HG02840 (cell line): ENCODE measurements around the gene PTPRS.

ENCODE experiments used
- ATAC-seq: cut with Tn5 transposase; IDR thresholded peaks from one replicate; pipeline ENCODE4 v1.9.1; 2021; ENCODE audit warnings: mild to moderate bottlenecking, moderate library complexity, moderate number of reproducible peaks; ENCODE audit not compliant: unreplicated experiment, low FRiP score

PTPRS gene

DNA sequence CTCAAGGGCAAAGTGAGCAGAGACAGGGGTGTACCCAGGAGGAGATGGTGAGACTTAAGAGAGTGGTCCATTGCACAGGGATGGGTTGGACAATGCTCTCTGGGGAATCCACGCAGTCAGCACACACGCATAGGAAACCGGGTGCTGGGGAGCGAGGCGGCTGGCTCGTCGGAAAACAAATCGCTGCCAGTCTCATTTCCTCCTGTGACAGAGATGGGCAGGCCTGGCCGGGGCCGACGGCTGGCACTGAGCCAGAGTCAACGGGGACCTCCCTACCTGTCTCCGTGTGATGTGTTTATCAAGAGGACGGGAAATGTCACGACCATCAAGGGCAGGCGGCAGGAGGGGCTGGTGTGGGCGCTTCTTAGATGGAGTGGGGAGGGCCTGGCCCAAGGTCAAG, 27.3 kb downstream of the PTPRS start:
- no peak for ATAC-seq

DNA sequence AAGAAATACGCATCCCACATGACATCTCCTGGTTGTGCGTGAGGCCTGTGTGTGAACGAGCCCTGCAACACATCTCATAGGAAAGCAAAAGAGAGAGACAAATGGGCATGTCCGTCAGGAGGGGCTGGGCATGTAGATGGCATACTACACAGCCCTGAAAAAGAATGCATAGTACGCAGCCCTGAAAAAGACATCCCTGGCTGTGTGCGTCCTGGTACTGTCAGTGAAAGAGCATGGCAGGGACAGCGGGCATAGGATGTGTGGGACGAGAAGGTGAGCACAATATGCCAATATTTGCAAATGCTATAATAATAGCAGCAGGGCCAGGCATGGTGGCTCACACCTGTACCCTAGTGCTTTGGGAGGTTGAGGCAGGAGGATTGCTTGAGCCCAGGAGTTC, 28.6 kb downstream of the PTPRS start:
- no peak for ATAC-seq

DNA sequence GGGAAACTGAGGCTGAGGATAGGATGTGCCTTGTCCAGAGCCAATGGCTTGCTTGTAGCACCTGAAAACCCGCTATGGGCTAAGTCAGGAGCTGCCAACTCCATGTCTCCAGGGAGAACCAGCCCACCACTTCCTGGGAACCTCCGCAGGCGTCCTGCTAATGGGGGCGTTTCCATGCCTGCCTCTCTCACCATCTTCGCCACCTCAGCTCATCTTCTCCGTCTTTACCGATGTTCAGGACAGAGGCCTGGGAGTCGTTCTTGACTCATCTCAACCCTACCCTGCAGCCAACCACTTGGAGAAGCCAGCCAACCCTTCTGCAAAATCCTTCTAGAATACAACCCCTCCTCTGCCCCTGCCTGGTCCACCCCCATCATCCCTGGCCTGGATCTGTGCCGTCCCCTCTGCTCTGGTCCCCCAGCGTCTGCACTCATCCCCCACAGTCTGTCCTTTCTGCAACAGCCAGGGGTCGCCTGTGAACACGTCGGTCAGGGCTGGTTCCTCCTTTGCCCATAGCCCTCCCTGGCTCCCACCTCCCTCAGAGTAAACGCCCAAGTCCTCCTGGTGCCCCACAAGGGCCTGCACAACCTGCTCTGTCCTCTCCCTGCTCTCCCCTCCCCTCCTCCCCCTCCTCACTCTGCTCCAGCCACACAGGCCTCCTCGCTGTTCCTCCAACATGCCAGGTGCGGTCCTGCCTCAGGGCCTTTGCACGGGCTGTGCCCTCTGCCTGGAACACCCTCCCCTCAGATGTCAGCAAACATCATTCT, 31.0 kb downstream of the PTPRS start:
- ATAC-seq = no peak

DNA sequence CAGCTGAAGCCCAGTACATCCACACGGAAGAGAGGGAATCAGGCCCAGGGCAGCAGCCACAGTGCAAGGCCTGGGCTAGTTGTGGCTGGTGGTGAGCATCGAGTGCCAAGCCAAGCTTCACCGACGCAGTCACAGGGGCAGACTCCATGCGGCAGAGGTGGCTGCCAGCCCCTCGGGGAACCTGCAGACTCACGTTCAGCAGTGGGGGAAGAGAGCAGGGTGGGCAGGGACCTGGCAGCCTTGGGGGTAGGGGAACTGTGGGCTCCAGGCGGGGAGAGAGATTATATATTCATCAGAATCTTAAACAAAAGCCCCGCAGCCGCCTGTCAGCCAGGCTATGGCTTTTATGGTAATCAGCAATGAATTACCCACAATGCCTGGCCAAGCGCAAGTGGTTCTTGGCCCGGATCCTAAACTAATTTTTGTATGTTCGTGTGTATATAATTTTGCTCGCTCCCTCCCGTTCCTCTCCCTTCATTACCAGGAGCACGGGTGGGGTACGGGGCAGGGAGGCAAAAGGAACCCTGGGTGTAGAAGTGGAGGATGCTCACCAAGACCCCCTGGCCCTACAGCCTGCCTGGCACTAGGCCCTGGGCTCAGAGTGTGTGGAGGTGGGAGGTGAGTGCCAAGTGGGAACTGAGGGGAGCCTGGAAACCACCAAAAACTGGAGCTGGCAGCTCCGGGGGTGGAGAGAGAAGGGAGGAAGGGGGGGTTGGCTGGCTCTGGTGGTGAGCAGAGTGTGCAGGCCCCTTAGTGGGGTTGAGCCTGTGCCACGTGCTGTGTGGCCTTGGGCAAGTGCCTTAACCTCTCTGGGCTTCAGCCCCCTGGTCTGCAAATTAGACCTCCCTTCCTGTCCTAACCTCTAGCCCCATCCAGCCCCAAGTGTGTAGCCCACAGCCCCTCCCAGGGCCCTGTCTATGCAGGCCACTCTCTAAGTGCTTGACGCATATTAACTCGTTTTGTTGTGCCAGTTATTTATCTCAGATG, 31.9 kb downstream of the PTPRS start:
- no peak for ATAC-seq

DNA sequence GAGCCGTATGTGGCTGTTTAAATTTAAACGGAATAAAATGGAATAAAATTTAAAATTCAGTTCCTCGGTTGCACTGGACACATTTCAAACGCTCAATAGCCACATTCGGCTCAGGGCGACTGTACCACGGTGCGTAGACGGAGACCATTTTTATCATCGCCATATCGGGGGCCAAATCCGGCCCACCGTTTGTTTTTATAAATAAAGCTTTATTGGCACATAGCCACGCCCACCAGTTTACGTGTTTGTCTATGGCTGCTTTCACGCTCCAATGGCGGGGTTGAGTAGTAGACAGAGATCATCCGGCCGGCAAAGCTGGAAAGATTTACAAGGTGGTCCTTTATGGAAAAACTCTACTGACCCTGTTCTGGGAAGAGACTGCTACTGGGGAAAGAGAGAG, 33.0 kb downstream of the PTPRS start:
- ATAC-seq = no peak

DNA sequence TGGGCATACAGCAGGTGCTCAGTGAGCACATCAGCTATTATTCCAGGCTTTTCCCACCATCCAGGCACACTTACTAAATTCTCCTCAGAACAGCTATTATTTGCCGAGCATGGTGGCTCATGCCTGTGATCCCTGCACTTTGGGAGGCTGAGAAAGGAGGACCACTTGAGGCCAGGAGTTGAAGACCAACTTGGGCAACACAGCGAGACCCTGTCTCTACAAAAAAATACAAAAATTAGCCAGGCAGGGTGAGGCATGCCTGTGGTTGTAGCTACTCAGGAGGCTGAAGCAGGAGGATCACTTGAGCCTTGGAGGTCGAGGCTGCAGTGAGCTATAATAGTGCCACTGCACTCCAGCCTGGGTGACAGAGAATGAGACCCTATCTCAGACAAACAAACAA, 35.4 kb downstream of the PTPRS start:
- ATAC-seq = no peak

DNA sequence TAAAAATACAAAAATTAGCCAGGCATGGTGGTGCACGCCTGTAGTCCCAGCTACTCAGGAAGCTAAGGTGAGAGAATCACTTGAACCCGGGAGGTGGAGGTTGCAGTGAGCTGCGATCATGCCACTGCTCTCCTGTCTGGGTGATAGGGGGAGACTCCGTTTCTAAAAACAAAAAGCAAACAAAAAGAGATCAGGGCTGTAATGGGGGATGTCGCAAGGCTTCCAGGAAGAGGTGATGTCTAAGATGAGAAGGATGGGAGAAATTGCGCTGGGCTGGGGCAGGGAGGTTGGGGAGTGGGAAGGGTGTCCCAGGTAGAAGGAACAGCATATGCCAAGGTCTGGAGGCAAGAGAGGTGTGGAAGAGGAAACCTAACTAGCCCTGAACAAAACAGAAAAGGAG, 36.1 kb downstream of the PTPRS start:
- ATAC-seq = no peak

DNA sequence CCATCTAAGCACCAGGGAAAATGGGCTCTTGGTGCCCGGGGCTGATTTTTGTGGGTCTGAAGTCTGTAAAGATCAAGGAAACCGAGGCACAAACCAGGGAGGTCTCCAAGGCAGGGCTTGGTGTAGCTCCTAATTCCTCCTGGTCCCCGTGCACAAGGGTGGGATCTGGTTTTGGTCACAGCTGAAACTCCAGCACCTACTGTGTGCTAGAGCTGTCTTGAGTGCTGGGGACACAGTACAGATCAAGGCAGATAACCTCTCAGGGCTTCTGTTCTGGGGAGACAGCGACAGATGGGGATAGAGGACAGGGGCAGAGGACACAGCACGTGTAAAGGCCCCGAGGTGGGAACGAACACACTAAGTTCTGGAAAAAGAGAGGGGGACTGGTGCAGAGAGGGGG, 37.4 kb downstream of the PTPRS start:
- no peak for ATAC-seq

DNA sequence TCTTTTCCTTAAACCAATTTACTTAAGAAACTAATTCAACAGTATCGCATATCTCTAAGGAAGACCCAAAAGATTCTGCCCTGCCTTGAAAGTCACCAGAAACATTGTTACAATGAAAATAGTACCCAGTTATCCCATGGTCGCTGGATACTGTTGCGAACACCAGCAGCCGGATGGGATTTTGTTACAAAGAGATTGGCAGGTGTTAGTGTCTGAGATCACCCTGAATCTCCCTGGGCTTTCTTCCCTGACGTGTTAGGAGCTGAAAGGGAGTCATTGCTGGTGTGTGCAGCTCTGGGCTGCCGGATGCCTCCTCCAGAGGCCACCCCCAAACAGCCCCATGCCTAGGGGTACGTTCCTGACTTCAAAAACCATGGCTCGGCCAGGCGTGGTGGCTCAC, 38.2 kb downstream of the PTPRS start:
- ATAC-seq = no peak

DNA sequence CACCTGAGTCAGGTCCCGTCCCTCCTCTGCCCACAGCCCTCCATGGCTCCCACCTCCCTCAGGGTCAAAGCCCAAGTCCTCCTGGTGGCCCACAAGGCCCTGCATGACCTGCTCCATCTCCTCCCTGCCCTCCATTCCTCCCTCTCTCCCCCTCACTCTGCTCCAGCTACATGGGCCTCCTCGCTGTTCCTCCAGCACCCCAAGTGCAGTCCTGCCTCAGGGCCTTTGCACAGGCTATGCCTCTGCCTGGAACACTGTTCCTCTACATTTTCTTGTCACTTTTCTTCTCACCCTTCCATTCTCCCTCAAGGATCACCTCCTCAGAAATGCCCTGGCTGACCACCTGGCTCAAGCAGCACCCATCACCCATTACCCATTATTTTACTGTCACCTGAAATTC, 41.5 kb downstream of the PTPRS start:
- ATAC-seq = no peak

DNA sequence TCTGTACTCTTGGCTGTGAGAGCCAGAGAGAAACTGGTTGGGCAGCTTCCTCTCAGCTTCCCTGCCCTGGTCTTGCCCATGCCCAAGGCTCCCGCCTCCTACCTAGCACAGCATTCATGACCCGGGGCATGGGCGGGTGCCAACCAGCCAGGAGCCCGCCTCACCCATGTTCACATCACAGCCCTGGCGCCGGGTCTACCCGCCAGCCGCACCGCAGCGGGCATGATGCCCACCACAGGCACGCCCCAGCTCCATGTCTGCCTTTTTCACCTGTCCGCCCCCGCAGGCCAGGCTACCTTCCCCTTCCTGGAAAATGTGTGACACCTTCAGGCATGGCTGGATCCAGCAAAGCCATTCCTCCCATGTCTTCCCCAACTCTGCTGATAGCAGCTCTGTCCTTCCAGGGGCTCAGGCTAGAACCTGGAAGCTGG, 42.1 kb downstream of the PTPRS start:
- ATAC-seq = no peak

DNA sequence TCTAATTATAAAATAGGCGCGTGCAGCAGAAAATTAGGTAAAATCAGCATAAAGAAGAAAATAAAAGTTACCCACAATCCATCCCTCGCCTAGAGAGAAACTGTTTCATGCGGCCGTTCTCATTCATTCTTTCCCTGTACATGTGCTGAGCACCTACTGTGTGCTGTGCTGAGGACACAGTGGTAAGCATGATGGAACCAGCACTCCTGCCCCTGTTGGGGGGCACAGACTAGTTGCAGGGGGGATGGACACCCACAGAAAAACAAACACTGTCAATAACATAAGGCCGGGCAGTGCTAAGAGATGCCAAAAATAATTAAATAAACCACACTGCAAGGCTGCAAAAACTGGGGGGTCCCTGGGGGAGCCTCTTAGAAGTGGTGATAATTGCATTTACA, 43.3 kb downstream of the PTPRS start:
- no peak for ATAC-seq

DNA sequence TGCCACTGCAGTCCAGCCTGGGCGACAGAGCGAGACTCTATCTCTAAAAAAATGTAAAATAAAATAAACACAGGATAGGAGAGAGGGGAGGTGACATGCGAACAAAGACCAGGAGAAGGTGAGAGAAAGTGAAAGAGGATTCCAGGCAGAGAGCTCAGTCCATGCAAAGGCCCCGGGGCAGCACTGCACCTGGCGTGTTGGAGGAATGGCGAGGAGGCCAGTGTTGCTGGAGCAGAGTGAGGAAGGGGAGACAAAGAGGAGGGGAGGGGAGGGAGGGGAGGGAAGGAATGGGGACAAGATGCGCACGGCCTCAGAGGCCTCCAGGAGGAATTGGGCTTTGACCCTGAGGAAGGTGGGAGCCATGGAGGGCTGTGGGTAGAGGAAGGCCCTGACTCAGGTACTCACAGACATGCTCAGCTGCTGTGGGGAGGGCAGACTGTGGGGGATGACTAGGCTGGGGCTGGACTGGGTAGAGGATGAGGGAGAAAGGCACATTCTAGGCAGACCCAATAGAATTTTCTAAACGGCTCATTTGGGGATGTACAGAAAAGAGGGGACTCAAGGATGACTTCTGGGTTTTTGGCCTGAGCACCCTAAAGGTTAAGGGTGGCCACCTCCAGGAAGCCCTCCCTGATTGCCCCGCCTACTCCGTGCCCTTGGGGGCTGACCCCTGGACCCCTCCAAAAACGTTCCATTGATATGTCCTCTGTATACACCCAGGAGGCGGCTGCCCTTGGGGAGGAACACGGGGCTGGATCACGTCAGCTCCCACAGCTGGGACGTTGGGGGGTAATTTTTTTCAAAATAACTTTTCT, 43.9 kb downstream of the PTPRS start:
- no peak for ATAC-seq

DNA sequence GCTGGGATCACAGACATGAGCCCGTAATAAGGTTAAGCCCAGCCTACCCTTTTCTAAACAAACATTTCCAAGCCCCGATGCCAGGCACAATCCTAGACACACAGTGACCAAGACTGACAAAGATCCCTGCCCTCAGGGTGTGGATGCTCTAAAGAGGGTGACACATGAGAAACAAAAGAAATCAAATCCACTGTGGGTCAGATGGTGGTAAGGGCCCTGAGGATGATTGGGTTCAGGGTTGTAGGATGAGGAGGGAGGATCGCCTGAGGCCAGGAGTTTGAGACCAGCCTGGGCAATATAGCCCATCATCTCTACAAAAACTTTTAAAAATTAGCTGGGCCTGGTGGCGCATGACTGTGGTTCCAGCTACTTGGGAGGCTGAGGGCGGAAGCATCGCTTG, 44.6 kb downstream of the PTPRS start:
- no peak for ATAC-seq

DNA sequence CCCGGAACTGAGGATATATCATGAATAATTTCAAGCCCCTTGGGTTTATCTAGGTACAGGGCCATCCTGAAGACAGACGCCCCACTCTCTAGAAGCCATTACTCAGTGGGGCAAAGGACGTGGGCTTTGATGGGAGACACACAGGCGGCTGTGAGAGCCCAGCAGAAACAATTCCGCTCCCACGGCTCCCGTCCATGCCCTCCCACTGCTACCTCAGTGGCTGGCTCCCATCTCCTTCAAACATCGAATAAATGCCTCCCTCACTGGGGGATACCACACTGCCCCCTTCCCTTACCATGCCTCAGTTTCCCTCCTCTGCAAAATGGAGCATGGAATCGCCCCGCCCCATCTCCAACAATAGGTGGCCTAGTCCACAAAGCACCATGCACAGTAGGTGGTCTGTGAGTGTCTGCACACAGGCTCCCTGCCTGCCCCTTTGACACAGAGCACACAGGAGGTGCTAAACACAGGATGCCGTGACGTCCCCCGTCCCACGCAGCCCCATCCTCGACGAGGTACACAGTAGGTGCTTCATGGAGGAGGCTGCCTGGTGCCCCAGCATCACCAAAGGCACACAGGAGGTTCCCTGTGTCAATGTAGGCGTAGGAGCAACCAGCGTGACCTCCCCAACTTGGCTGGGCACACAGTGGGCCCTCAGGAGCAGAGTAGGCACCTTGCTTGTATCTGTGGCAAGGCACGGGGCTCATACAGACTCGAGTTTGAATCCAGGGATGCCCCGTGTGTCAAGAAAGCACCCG, 46.0 kb downstream of the PTPRS start:
- no peak for ATAC-seq

DNA sequence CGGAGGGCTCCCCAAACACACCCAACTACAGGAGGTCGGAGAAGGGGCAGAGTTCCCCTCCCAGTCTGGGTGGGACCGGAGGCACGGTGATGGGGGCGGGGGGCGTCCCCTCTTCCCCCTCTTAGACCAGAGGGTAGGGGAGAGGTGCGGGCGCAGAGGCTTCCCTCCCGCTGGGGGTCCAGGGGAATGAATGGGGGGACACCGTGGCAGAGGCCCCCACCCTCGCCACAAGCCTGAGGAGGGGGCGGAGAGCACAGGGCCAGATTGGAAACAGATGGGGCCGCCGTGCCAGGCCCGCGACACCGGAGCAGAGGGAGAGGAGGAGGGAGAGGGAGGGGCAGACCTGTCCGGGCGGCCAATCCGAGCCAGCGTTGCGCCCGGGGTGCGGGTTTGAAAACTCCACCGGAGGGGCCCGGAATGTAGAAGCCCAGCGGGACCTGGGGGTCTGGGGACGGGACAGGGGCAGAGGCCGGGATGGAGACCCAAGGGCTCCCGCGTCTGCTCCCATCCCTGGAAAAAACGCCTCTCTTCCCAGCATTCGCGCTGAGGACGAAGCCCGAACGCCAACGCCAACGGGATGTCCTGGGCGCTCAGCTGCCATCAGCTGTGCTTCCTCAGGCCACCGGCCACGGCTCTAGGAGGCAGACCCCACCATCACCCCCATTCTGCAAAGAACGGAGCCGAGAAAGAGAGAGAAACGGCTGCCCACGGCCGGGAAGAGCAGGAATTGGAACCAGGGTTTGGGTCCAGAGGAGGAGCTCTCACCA, 46.8 kb downstream of the PTPRS start:
- no peak for ATAC-seq

DNA sequence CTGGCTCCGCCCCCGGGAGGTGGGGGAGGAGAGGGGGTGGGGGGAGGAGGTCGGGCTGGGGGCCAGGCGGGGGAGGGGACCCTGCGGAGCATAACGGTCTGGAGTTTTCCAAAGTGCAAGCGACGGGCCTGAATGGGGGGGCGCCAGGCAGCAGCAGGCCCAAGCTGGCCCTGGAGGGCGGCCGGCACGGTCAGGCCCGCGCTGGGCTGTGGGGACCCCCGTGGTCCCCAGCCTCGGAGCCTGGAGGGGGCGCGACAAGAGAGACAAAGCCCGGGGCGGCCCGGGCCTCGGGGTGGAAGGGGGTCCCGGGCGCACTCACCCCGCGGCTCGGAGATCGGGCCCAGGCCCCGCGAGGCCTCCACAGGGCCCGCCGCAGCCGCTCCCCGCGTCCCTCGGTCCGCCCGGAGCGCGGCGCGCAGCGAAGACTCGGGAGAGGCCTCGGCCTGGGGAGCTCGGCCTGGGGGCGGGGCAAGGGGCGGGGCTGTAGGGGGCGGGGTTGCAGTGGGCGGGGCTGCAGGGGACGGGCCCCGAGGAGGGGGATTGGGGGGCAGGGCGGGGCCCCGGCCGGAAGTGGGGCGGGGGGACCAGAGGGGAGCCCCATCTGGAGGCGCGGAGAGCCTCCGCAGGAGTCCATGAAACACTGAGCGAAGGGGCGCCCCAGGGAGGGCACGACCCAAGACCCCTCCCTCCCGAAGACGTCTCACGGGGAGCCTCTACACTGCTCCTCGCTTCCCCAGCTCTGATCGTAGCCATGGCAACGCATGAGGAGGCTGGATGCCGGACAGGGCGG, 47.6 kb downstream of the PTPRS start:
- no peak for ATAC-seq

DNA sequence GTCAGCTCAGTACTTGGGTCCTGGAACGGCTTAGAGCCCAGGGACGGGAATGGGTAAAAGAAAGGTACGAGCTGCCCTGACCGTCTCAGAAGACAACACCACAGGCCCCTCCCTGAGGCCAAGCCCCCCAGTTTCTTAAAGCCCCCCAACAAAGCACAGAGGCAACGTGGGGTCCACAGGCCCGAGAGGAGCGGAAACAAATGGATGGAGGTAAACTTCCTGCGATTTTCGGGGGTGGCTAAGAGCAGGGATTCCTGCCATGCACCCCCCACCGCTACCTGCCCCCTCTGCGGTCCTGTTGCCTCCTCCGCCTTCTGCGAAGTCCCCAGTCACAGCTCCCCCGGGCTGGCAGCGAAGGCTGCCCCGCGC, 48.2 kb downstream of the PTPRS start:
- no peak for ATAC-seq
